Measurements from ENCODE around the gene ALOXE3.

GRCh38 chr17:8159459-8160223, 41.3 kb upstream of the ALOXE3 start:
- TF ChIP-seq GATA3 (IDR thresholded peaks at IDR 0.05; ENCODE audit: low read depth, low read length), result no peak
- no peak for TF ChIP-seq GATA2 (IDR thresholded peaks at IDR 0.05; ENCODE audit: low read depth, low read length)

Measured in SH-SY5Y (cell line).